HG02885 (cell line): ENCODE data around the gene PCSK5.

Experiments
- ATAC-seq: cut with Tn5 transposase; IDR thresholded peaks from one replicate; pipeline ENCODE4 v1.9.1; 2021; ENCODE audit warnings: mild to moderate bottlenecking; ENCODE audit not compliant: unreplicated experiment, poor library complexity

PCSK5 gene

GRCh38 chr9:75918154-75918553, 27.7 kb downstream of the PCSK5 start:
- no peak for ATAC-seq

GRCh38 chr9:75918909-75919308, 28.4 kb downstream of the PCSK5 start:
- no peak for ATAC-seq

- ATAC-seq, result no peak
Measured at GRCh38 chr9:75921391-75922127, 31.1 kb downstream of the PCSK5 start.

GRCh38 chr9:75926385-75926784, 35.9 kb downstream of the PCSK5 start:
- no peak for ATAC-seq

GRCh38 chr9:75927356-75927755, 36.9 kb downstream of the PCSK5 start:
- ATAC-seq, result no peak

- ATAC-seq, result no peak
Measured at GRCh38 chr9:75930190-75930589, 39.7 kb downstream of the PCSK5 start.

- no peak for ATAC-seq
Measured at GRCh38 chr9:75930730-75931321, 40.4 kb downstream of the PCSK5 start.

GRCh38 chr9:75933982-75934381, 43.5 kb downstream of the PCSK5 start:
- no peak for ATAC-seq

GRCh38 chr9:75935591-75935990, 45.1 kb downstream of the PCSK5 start:
- no peak for ATAC-seq

GRCh38 chr9:75937521-75938258, 47.2 kb downstream of the PCSK5 start:
- ATAC-seq, result no peak

GRCh38 chr9:75938946-75939345, 48.5 kb downstream of the PCSK5 start:
- no peak for ATAC-seq

GRCh38 chr9:75939536-75940111, 49.2 kb downstream of the PCSK5 start:
- ATAC-seq, result no peak

- ATAC-seq, result no peak
Measured at GRCh38 chr9:75941066-75941465, 50.6 kb downstream of the PCSK5 start.

- ATAC-seq, result no peak
Measured at GRCh38 chr9:75941577-75942311, 51.3 kb downstream of the PCSK5 start.

- ATAC-seq, result no peak
Measured at GRCh38 chr9:75946766-75947165, 56.3 kb downstream of the PCSK5 start.

- no peak for ATAC-seq
Measured at GRCh38 chr9:75947233-75947632, 56.8 kb downstream of the PCSK5 start.

GRCh38 chr9:75950998-75951397, 60.5 kb downstream of the PCSK5 start:
- ATAC-seq, result no peak

GRCh38 chr9:75953218-75953617, 62.7 kb downstream of the PCSK5 start:
- no peak for ATAC-seq

GRCh38 chr9:75956161-75956560, 65.7 kb downstream of the PCSK5 start:
- ATAC-seq, result no peak

GRCh38 chr9:75957116-75957515, 66.6 kb downstream of the PCSK5 start:
- ATAC-seq, result no peak
